Endothelial cell of umbilical vein (primary cell): Measurements from ENCODE around the gene ADSL. TPM values are rescaled to one million over a fixed set of nuclear protein-coding genes. Genes with fewer than 3 reads are reported as not detected.

Experiments used
- BruUV-seq: library from RNA; stranded (reverse); fragments of 400-500 nt; replicated peaks from 2 replicates; lab custom pipeline; 2021; lab: Mats Ljungman, UMichigan
- CTCF ChIA-PET: fragments of 300-600, 350-600 bp; sonication (Branson Sonifier 250); formaldehyde crosslinking; loops from one replicate; lab custom pipeline; 2021; ENCODE audit warnings: antibody characterized with exemption, inconsistent platforms; lab: Charles Lee
- POLR2A ChIA-PET: fragments of 300-600, 350-600 bp; sonication (Branson Sonifier 250); formaldehyde crosslinking; loops from one replicate; lab custom pipeline; 2021; ENCODE audit warnings: antibody characterized with exemption, inconsistent platforms; lab: Charles Lee
- DNase-seq: peaks from one replicate; pipeline ENCODE4 v3.0.0-alpha.2; 2011; ENCODE audit warnings: low read depth, low spot score
- FAIRE-seq: peaks from 2 replicates; lab custom pipeline; 2011; peaks lifted over from hg19 to GRCh38; lab: Jason Lieb, UNC
- H2AFZ ChIP-seq: 2 replicates; pipeline ENCODE4 v1.6.0; 2012; ENCODE audit warnings: low read depth, low read length, control low read depth, inconsistent platforms
- H3K27ac ChIP-seq: 2 replicates; pipeline ENCODE4 v1.5.1; 2011; ENCODE audit warnings: low read depth, mild to moderate bottlenecking, control low read depth, low read length, moderate library complexity; ENCODE audit not compliant: insufficient read depth
- H3K27me3 ChIP-seq, 2 experiments: 2 replicates each; pipeline versions ENCODE4 v1.6.0 to v1.6.1; 2011; ENCODE audit warnings: low read length in 2 of 2, mixed read lengths in 1 of 2; ENCODE audit not compliant: control insufficient read depth in 2 of 2, insufficient read depth in 2 of 2
- H3K36me3 ChIP-seq, 2 experiments: 2 replicates in 1 of 2; 3 replicates in 1 of 2; pipeline ENCODE4 v1.5.1; 2011; ENCODE audit warnings: low read length in 2 of 2, mild to moderate bottlenecking in 1 of 2, moderate library complexity in 1 of 2; ENCODE audit not compliant: control insufficient read depth in 2 of 2, insufficient read depth in 2 of 2; ENCODE audit errors: extremely low read depth in 1 of 2
- H3K4me1 ChIP-seq: 3 replicates; pipeline ENCODE4 v1.5.1; 2011; ENCODE audit warnings: mild to moderate bottlenecking, low read length; ENCODE audit not compliant: control insufficient read depth, insufficient read depth; ENCODE audit errors: extremely low read depth
- H3K4me2 ChIP-seq: 2 replicates; pipeline ENCODE4 v1.6.1; 2011; ENCODE audit warnings: low read length, control low read depth, mixed read lengths; ENCODE audit not compliant: insufficient read depth
- H3K4me3 ChIP-seq, 3 experiments: fragments of 200-600 bp in 1 of 3; sonication (generic), shearing (Covaris generic) in 1 of 3; replicated peaks in 1 of 3; 2 replicates each; pipeline ENCODE4 v1.5.1; 2011 to 2016; ENCODE audit warnings: control low read depth in 3 of 3, low read length in 3 of 3, mild to moderate bottlenecking in 2 of 3, inconsistent platforms in 1 of 3, low read depth in 1 of 3, moderate library complexity in 1 of 3; ENCODE audit not compliant: insufficient read depth in 1 of 3
- H3K79me2 ChIP-seq: 2 replicates; pipeline ENCODE4 v1.6.0; 2012; ENCODE audit warnings: low read length, inconsistent platforms; ENCODE audit not compliant: control insufficient read depth, insufficient read depth
- H3K9ac ChIP-seq: replicated peaks from 2 replicates; pipeline ENCODE3; 2011; ENCODE audit warnings: low read length, control low read depth; ENCODE audit not compliant: insufficient read depth; ENCODE audit errors: extremely low read depth
- H3K9me1 ChIP-seq: replicated peaks from 3 replicates; pipeline ENCODE4 v1.6.0; 2011; ENCODE audit warnings: mild to moderate bottlenecking, low read length; ENCODE audit not compliant: control insufficient read depth, insufficient read depth; ENCODE audit errors: extremely low read depth
- H3K9me3 ChIP-seq: replicated peaks from 2 replicates; pipeline ENCODE4 v1.5.1; 2012; ENCODE audit warnings: low read length, inconsistent platforms; ENCODE audit not compliant: control insufficient read depth, insufficient read depth
- H4K20me1 ChIP-seq: replicated peaks from 2 replicates; pipeline ENCODE3; 2011; ENCODE audit warnings: mild to moderate bottlenecking, low read length; ENCODE audit not compliant: control insufficient read depth, insufficient read depth; ENCODE audit errors: extremely low read depth
- CTCF ChIP-seq, 2 donors: IDR thresholded peaks; 1 replicate in 1 of 2; 2 replicates in 1 of 2; pipeline ENCODE4 v1.5.1; 2011; ENCODE audit warnings: low read length in 2 of 2, mild to moderate bottlenecking in 2 of 2, moderate library complexity in 2 of 2, control low read depth in 1 of 2, inconsistent platforms in 1 of 2, low read depth in 1 of 2; ENCODE audit not compliant: insufficient read depth in 1 of 2; ENCODE audit errors: extremely low read depth in 1 of 2
- EZH2 ChIP-seq: IDR thresholded peaks from 2 replicates; pipeline ENCODE4 v1.6.1; 2012; ENCODE audit warnings: borderline replicate concordance, low read depth, mild to moderate bottlenecking, moderate library complexity, low read length, inconsistent platforms; ENCODE audit not compliant: severe bottlenecking
- FOS ChIP-seq: IDR thresholded peaks from 2 replicates; pipeline ENCODE4 v1.6.1; 2011; ENCODE audit warnings: mild to moderate bottlenecking, low read length, moderate library complexity, borderline replicate concordance; ENCODE audit not compliant: insufficient read depth
- GATA2 ChIP-seq: IDR thresholded peaks from 2 replicates; pipeline ENCODE4 v1.7.0; 2011; ENCODE audit warnings: low read depth, mild to moderate bottlenecking, moderate library complexity, mixed read lengths, low read length; ENCODE audit not compliant: insufficient read length, insufficient read depth
- JUN ChIP-seq: IDR thresholded peaks from 2 replicates; pipeline ENCODE4 v1.6.1; 2011; ENCODE audit warnings: borderline replicate concordance, low read depth; ENCODE audit not compliant: insufficient read length, insufficient read depth
- MAX ChIP-seq: IDR thresholded peaks from 2 replicates; pipeline ENCODE4 v1.6.1; 2011; ENCODE audit not compliant: insufficient read depth, insufficient read length
- MYC ChIP-seq: IDR thresholded peaks from one replicate; pipeline ENCODE4 v1.6.1; 2011; ENCODE audit warnings: mild to moderate bottlenecking, low read depth, low read length
- POLR2A ChIP-seq: IDR thresholded peaks from 2 replicates; pipeline ENCODE4 v1.6.1; 2012; ENCODE audit warnings: low read depth, mild to moderate bottlenecking, control low read depth, low read length
- POLR2AphosphoS5 ChIP-seq: IDR thresholded peaks from 2 replicates; pipeline ENCODE4 v1.6.1; 2012; ENCODE audit warnings: low read depth, mild to moderate bottlenecking, control low read depth, low read length, moderate library complexity; ENCODE audit not compliant: insufficient read depth
- dilution Hi-C: fragments of 300-500 bp; cut with MboI; formaldehyde crosslinking; loops from one replicate; pipeline ENCODE4 v1.15.0; 2019; ENCODE audit warnings: low sequenced_read_pairs; ENCODE audit not compliant: extremely low pct_ligation_motif_present
- intact Hi-C: fragments of 100-400 bp; cut with micrococcal nuclease; formaldehyde crosslinking; loops from one replicate; pipeline ENCODE4 v1.10.0; 2022
- polyA plus RNA-seq, 4 experiments: library from polyadenylated mRNA; depleted of rRNA in 3 of 4; stranded (reverse) in 3 of 4; unstranded in 1 of 4; fragments of >200 nt; gene quantifications; 2 replicates each; pipeline versions ENCODE4 v1.2.1 to v1.2.3, GENCODE V29; 2011 to 2012; ENCODE audit warnings: missing spikeins in 1 of 4
- total RNA-seq: library from RNA; stranded (reverse); gene quantifications from 2 replicates; pipeline ENCODE4 v1.2.3, GENCODE V29; 2021

ADSL gene
- total and polyA plus RNA-seq, 2 donors (not counting 3 experiments of a cell fraction or from before 2014, with no cell fraction given) = 103 to 141 TPM

GRCh38 chr22:40410731-40411505 is 64.6 kb downstream of the ADSL start:
- no peaks in the 10 kb centered on the region for H3K79me2 ChIP-seq
- H4K20me1 ChIP-seq = no peaks in the 10 kb centered on the region
- POLR2A ChIA-PET = no interaction called here
- no peaks in the 10 kb centered on the region for H3K9me3 ChIP-seq
- H3K27me3 ChIP-seq = no peaks in the 10 kb centered on the region
- no peak overlapping the region for H3K4me3 ChIP-seq
- dilution Hi-C loops = no loop called here
- CTCF ChIA-PET = no interaction called here
- H3K27ac ChIP-seq = no peak overlapping the region
- intact Hi-C loops = no loop called here
- H3K36me3 ChIP-seq = peaks cover 0 to 53% of the 10 kb centered on the region in 2 experiments
- DNase-seq (no peak), FAIRE-seq (no peak)
- TSS peak; percentile 57 for BruUV-seq
- no peak overlapping the region for H3K4me2 ChIP-seq
- no peak for TF ChIP-seq EZH2
- no peak for TF ChIP-seq POLR2A
- TF ChIP-seq FOS = no peak
- TF ChIP-seq JUN = no peak
- TF ChIP-seq POLR2AphosphoS5 = no peak
- no peak for TF ChIP-seq GATA2
- no peak for TF ChIP-seq CTCF (IDR thresholded peaks at IDR 0.05; ENCODE audit: extremely low read depth in 1 of 2, insufficient read depth in 1 of 2, low read depth in 1 of 2, low read length in 2 of 2)
- no peak for TF ChIP-seq MYC
- no peak for TF ChIP-seq MAX
- no peak overlapping the region for H2AFZ ChIP-seq
- H3K9ac ChIP-seq = no peak overlapping the region
- no peaks in the 10 kb centered on the region for H3K9me1 ChIP-seq
- no peaks in the 10 kb centered on the region for H3K4me1 ChIP-seq
